Effector memory CD8-positive, alpha-beta T cell (primary cell): ENCODE measurements around the gene GAB1.

ENCODE experiments used
- ATAC-seq: fragments of 150-1000 bp; cut with Tn5 transposase; replicated peaks from 2 replicates; pipeline ENCODE4 v1.10.0; 2021; ENCODE audit warnings: mild to moderate bottlenecking, moderate library complexity
- DNase-seq, 3 experiments: peaks; one replicate each; pipeline ENCODE4 v3.0.0; 2021
- H3K27ac Mint-ChIP-seq, 2 donors: one replicate each; pipeline ENCODE4 v1.8.0; 2022; ENCODE audit warnings: mild to moderate bottlenecking in 2 of 2, mixed read lengths in 2 of 2, moderate library complexity in 2 of 2
- H3K27me3 Mint-ChIP-seq, 2 donors: one replicate each; pipeline ENCODE4 v1.8.0; 2022; ENCODE audit warnings: mixed read lengths in 2 of 2
- H3K36me3 Mint-ChIP-seq: one replicate; pipeline ENCODE4 v1.8.0; 2022; ENCODE audit warnings: mild to moderate bottlenecking, moderate library complexity, mixed read lengths; ENCODE audit not compliant: insufficient read depth
- H3K4me1 Mint-ChIP-seq, 2 donors: one replicate each; pipeline ENCODE4 v1.8.0; 2022; ENCODE audit warnings: low read depth in 2 of 2, mixed read lengths in 2 of 2
- H3K4me3 Mint-ChIP-seq, 2 donors: one replicate each; pipeline ENCODE4 v1.8.0; 2022; ENCODE audit warnings: mild to moderate bottlenecking in 2 of 2, mixed read lengths in 2 of 2, moderate library complexity in 2 of 2
- H3K9me3 Mint-ChIP-seq, 2 donors: one replicate each; pipeline ENCODE4 v1.8.0; 2022; ENCODE audit warnings: mixed read lengths in 2 of 2

GAB1 gene

DNA sequence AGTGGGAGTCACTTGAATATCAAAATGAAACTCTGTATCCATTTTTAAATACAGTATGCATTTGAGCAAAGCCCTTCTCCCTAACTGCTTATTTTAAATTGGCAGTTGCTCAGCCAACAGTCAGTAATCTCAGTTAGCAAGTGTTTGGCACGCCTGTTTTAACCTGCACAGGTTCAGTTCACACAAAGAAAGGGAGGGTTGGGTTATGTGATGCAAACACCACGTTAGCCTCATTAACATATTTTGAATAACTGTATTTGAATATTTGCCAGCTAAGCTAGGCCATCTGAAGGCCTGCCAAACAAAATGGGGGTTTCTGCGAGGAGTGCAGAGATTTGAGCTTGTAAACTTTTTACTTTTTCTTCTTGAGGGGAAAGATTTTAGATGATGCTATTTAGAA, 19.8 kb downstream of the GAB1 start:
- ATAC-seq (no peak), DNase-seq (no peak)
- Mint-ChIP-seq H3K4me1 (peaks cover 14 to 15% of the 10 kb centered on the region in 2 donors), H3K9me3 (no peaks in the 10 kb centered on the region), H3K36me3 (no peaks in the 10 kb centered on the region), H3K27me3 (peaks cover 3 to 15% of the 10 kb centered on the region in 2 donors), H3K4me3 (no peak overlapping the region), H3K27ac (no peak overlapping the region)

DNA sequence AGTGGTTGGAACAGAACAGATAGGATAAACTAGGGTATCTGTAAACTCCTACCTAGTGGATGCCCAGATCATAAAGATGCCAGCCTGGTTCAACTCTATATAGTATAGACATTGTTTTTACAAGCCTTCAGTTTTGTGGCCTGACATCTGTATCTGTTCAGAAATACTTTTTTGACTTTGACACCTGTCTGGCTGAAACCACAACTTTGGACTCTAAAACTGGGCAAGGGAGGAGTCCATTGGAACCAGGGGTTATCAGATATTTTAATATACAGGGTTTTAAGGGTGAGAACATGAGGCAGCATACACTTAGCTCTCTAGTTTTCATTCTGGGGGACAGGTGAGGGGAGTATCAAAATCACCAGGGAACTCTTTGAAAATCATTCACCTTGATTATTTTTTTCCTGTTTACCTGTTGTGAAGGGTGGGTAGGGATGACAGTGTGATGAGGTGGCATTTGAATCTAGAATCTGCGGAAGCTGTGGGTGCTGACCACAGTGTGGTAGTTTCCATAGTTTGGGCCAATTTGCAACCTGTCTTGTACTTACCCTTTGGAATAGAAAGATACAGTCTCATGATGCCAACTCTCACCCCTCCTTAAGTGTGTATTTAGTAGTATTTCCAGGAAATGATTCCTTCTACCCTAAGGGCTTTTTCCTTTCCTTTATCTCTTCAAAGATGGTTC, 20.6 kb downstream of the GAB1 start:
- peak overlapping the region in 1 of 2 donors; percentile 72 for H3K27ac Mint-ChIP-seq
- ATAC-seq = peak; percentile 74

DNA sequence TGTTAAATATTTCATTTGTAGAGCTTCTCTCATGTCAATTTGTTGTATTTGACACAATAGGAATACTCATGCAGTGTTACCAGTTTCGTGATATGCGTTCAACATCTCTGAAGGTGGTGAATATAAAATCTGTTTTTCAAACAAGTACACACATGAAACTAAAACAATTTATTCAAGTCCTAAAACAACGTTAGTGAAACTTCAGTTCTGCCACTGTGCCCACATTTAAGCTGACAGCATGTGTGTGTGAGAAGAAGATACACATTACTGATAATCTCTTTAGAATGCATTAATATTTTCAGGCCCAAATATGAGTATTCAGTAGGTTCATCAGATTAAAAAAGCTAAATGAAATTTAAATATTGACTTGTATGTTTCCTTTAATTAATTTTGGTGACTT, 21.7 kb downstream of the GAB1 start:
- DNase-seq (no peak), ATAC-seq (no peak)
- Mint-ChIP-seq H3K9me3 (no peaks in the 10 kb centered on the region), H3K4me3 (peak overlapping the region in 1 of 2 donors; percentile 59), H3K36me3 (no peaks in the 10 kb centered on the region), H3K27me3 (no peaks in the 10 kb centered on the region), H3K4me1 (peaks cover 14 to 15% of the 10 kb centered on the region in 2 donors), H3K27ac (peak overlapping the region; percentile 77 to 87)

More for the DNA sequence above, 20.6 kb downstream of the GAB1 start:
- peaks cover 0 to 7% of the 10 kb centered on the region in 2 donors for H3K27me3 Mint-ChIP-seq
- H3K9me3 Mint-ChIP-seq = no peaks in the 10 kb centered on the region
- peaks cover 14 to 15% of the 10 kb centered on the region in 2 donors for H3K4me1 Mint-ChIP-seq
- no peak for DNase-seq
- no peaks in the 10 kb centered on the region for H3K36me3 Mint-ChIP-seq
- H3K4me3 Mint-ChIP-seq = no peak overlapping the region

DNA sequence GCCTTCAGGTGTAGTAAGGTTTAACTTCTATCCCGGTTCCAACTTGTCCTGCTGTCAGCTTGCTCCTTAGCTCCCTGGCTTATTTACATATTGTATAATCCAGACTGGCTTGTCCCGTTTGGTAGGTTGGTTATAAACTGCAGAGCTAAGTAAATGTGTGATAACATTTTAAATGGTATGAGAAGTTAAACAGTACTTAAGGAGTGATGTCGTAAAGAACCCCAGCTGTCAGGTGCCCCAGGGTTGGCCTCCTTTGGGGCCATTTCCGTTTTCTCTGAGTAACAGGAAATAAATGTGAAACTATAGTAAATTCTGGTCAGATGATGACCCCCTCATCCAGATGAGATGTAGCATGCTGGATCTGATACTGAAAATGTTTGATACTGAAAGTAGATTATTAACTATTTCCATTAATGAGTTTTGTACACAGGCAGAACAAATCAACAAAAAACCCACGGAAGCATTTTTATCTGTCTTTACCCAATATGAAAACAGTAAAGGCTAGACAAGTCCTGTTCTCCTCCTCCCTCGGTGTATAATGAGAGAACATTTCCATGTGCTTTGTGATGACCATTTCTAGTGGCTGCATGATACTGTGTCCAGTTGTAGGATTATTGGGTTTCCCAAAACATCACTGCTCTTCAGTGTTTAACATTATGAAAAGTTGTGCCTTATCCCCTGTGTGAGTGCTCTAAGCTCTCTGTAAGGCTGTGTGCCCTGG, 22.4 kb downstream of the GAB1 start:
- Mint-ChIP-seq H3K27me3 (no peaks in the 10 kb centered on the region), H3K4me1 (peaks cover 14 to 15% of the 10 kb centered on the region in 2 donors), H3K36me3 (no peaks in the 10 kb centered on the region), H3K27ac (peak overlapping the region; percentile 77 to 87), H3K4me3 (peak overlapping the region; percentile 51 to 59), H3K9me3 (no peaks in the 10 kb centered on the region)
- ATAC-seq (peak; percentile 81), DNase-seq (no peak)

DNA sequence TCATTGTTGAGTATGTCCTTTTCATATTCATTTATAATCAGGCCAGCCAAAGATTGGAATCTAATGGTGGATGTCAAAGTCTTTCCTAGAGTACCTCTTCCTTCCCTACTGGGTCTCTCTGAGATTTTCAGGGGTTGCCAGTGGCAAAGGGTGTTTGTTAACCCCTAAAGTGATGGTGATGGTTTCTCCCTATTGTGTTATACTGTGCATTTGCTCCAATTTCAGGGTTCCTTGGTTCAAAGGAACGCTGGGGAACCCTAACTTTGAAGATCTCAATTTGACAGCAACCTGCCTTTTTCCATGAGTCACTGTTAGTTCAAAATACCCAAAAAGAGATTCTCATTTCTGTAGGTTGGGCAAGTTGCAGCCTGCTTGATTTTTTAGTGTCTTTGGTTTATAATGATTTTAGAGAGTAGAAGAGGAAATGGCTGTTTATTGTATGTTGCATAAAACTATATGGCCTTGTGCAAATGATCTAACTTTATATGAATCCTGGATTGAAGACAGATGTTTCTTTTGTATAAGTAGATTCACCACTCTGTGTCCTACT, 23.0 kb downstream of the GAB1 start:
- ATAC-seq (no peak), DNase-seq (no peak)
- no peaks in the 10 kb centered on the region for H3K27me3 Mint-ChIP-seq
- H3K27ac Mint-ChIP-seq = peak overlapping the region; percentile 77 to 87
- peaks cover 14 to 15% of the 10 kb centered on the region in 2 donors for H3K4me1 Mint-ChIP-seq
- H3K4me3 Mint-ChIP-seq = peak overlapping the region; percentile 51 to 59
- no peaks in the 10 kb centered on the region for H3K36me3 Mint-ChIP-seq
- H3K9me3 Mint-ChIP-seq = no peaks in the 10 kb centered on the region

DNA sequence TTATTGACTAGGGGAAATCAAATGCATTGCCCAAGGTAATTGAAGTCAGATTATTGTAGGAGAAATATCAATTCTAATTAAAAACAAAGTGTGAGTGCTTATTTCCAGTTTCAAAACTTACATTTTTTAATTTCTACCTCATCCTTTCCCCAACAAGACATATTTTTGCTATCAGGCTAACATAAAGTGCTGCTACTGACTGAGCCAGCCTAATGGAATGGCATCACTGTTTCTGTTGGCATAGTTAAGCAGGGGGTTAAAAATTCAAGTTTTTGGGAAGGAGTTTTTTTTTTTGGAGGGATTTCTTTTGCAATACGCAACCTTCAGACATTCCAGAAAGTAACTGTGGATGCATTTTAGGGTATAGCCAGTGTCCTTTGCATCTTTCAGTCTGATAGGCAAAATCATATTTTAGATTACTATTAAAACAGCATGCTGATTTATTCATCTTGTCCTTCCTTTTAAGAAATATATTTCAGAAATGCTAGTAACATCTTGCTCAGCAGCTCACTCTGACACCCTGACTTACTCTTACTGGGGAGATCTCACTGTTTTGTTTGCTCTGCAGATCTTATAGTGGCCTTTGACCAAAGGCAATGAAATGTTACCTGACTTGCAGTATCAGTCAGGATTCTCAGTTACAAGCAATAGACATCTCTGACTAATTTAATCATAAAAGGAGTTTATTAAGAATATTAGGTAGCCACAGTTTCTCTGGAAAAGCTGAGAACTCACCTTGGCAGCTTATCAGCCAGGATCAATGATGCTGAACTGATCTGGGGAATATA, 24.4 kb downstream of the GAB1 start:
- no peak for ATAC-seq
- no peak overlapping the region for H3K4me3 Mint-ChIP-seq
- H3K27ac Mint-ChIP-seq = no peak overlapping the region
- peaks cover 0 to 6% of the 10 kb centered on the region in 2 donors for H3K27me3 Mint-ChIP-seq
- H3K9me3 Mint-ChIP-seq = no peaks in the 10 kb centered on the region
- H3K36me3 Mint-ChIP-seq = no peaks in the 10 kb centered on the region
- peaks cover 13 to 14% of the 10 kb centered on the region in 2 donors for H3K4me1 Mint-ChIP-seq
- no peak for DNase-seq

DNA sequence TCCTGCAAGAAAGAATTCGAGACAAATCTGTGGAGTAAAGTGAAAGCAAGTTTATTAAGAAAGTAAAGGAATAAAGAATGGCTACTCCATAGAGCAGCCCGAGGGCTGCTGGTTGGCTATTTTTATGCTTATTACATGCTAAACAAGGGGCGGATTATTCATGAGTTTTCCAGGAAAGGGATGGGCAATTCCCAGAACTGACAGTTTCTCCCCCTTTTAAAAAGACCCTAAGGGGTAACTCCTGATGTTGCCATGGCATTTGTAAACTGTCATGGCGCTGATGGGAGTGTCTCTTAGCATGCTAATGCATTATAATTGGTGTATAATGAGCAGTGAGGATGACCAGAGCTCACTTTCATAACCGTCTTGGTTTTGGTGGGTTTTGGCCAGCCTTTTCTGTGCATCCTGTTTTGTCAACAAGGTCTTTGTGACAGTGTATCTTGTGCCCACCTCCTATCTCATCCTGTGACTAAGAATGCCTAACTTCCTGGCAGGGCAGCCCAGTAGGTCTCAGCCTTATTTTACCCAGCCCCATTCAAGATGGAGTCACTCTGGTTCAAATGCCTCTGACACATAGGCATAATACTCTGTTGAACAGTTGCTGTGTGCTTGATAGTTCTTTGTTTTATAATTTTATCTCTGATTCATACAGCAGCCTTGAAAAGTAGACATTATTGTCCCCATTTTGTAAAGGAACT, 25.8 kb downstream of the GAB1 start:
- no peak for DNase-seq
- peaks cover 0 to 6% of the 10 kb centered on the region in 2 donors for H3K27me3 Mint-ChIP-seq
- H3K4me1 Mint-ChIP-seq = peaks cover 13 to 14% of the 10 kb centered on the region in 2 donors
- no peak for ATAC-seq
- no peaks in the 10 kb centered on the region for H3K9me3 Mint-ChIP-seq
- peak overlapping the region in 1 of 2 donors; percentile 11 for H3K27ac Mint-ChIP-seq
- no peaks in the 10 kb centered on the region for H3K36me3 Mint-ChIP-seq
- no peak overlapping the region for H3K4me3 Mint-ChIP-seq

DNA sequence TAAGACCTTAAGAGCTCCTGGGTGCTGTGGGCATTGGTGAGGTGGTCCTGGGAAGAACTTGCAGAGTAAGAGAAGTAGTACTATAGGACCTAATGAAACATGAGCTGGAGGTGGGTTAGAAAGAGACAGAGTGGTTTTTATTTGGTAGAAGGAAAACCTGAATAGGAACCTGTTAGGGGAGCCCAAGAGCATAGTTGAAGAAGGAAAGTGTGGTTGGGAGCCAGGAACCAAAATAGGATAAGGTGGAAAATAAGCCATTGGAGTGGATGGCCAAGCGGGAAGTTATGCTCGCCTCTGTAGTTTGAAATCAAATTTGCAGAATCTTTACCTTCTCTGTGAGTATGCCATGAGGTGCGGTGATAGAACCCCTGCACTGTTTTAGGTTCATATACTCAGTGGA, 26.7 kb downstream of the GAB1 start:
- H3K27me3 Mint-ChIP-seq = peaks cover 0 to 6% of the 10 kb centered on the region in 2 donors
- no peak overlapping the region for H3K27ac Mint-ChIP-seq
- ATAC-seq (no peak), DNase-seq (no peak)
- peaks cover 13 to 14% of the 10 kb centered on the region in 2 donors for H3K4me1 Mint-ChIP-seq
- H3K9me3 Mint-ChIP-seq = no peaks in the 10 kb centered on the region
- H3K36me3 Mint-ChIP-seq = no peaks in the 10 kb centered on the region
- no peak overlapping the region for H3K4me3 Mint-ChIP-seq

DNA sequence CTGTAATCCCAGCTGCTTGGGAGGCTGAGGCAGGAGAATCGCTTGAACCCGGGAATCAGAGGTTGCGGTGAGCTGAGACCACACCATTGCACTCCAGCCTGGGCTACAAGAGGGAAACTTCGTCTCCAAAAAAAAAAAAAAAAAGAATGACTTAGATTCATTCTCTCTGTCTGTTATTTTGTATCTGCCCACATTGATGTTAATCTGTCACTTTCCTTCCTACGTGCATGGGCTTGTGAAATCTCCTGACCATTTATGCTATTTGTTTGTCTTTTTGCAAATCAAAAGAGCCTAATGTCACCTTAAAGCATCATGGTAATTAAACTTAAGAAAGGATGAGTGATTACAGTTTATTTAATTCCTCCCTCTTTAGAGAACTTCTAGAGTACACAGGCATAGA, 27.4 kb downstream of the GAB1 start:
- Mint-ChIP-seq H3K9me3 (no peaks in the 10 kb centered on the region), H3K4me3 (no peak overlapping the region), H3K4me1 (peaks cover 8 to 10% of the 10 kb centered on the region in 2 donors), H3K27me3 (peaks cover 0 to 6% of the 10 kb centered on the region in 2 donors), H3K36me3 (no peaks in the 10 kb centered on the region), H3K27ac (no peak overlapping the region)
- no peak for ATAC-seq
- no peak for DNase-seq

DNA sequence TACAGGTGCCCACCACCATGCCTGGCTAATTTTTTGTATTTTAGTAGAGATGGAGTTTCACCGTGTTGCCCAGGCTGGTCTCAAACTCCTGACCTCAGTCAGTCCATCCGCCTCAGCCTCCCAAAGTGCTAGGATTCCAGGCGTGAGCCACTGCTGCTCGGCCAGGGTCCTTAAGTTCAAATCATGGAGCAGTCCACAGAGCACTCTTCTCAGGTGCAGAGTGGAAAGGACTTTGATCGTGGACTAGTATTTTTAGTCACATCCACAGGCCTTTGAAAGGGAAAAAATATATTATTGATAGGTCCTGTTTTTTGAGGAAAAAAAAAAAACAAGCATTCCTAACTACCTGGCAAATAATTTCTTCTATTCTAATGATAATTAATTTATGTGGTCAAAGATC, 31.2 kb downstream of the GAB1 start:
- DNase-seq (no peak), ATAC-seq (no peak)
- Mint-ChIP-seq H3K27ac (no peak overlapping the region), H3K9me3 (peaks cover 0 to 2% of the 10 kb centered on the region in 2 donors), H3K27me3 (peaks cover 0 to 21% of the 10 kb centered on the region in 2 donors), H3K4me3 (no peak overlapping the region), H3K4me1 (no peaks in the 10 kb centered on the region), H3K36me3 (no peaks in the 10 kb centered on the region)

DNA sequence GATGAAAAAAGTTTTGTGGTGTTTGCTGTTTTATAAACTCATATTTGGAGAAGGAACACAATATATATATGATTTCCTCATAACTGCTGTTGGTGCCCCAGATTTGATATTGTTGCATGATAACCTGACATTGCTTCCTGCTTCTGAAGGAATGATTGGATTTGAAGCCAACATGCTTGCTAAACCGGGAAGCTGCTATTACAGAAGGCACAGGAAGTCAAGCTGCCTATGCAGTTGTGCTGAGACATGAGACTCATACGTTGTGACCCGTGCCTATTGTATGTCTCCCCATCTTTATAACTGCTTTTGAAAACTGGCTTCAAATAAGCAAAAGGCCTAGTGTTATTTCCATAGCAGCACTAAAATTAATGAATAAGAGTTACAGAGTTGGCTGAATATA, 32.9 kb downstream of the GAB1 start:
- H3K27ac Mint-ChIP-seq = no peak overlapping the region
- no peaks in the 10 kb centered on the region for H3K4me1 Mint-ChIP-seq
- ATAC-seq = no peak
- no peaks in the 10 kb centered on the region for H3K36me3 Mint-ChIP-seq
- peaks cover 0 to 2% of the 10 kb centered on the region in 2 donors for H3K9me3 Mint-ChIP-seq
- DNase-seq = no peak
- H3K27me3 Mint-ChIP-seq = peaks cover under 1 to 21% of the 10 kb centered on the region in 2 donors
- H3K4me3 Mint-ChIP-seq = no peak overlapping the region

DNA sequence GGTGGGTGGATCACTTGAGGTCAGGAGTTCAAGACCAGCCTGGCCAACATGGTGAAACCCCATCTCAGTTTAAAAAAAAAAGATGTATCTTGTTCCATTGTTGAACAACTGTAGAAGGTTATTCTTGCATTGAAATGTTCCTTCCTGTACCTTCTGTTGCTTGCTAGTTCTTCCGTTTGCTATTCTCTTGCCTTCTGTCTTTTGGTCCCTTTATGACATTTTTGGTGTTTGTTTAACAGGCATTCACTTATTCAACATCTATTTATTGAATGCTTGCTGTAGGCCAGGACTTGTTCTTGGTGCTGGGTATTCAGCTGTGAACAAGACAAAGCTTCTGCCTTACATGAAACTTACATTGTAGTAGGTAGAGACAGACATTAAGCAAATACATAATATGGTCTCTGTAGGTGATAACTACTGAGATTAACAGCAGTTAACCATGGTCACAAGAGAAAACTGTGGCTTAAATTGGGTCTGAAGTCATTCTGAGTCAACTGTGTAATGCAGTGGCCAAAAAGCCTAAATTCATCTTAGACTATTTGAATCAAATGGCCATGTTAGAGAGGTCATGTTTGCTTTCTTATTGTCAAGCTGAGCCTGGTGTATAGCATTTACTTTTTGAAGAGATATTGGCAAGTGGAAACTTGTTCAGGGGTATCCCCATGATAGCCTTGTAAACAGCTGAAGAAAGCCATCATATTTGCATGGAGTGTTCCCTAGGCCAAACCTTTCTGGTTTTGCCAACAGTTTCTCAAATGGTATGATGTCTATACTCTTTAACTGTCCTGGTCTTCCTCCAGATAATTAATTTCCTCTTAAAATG, 35.6 kb downstream of the GAB1 start:
- DNase-seq = no peak
- H3K36me3 Mint-ChIP-seq = no peaks in the 10 kb centered on the region
- H3K9me3 Mint-ChIP-seq = peaks cover 0 to 2% of the 10 kb centered on the region in 2 donors
- H3K4me1 Mint-ChIP-seq = no peaks in the 10 kb centered on the region
- peaks cover 13 to 15% of the 10 kb centered on the region in 2 donors for H3K27me3 Mint-ChIP-seq
- no peak for ATAC-seq
- H3K4me3 Mint-ChIP-seq = no peak overlapping the region
- no peak overlapping the region for H3K27ac Mint-ChIP-seq
